ENCODE results near the gene TMIGD3.
A peak's percentile ranks its signal among the peaks of the same experiment; 100 is the strongest.
"Not testable (repeated sequence)": the region's sequence is repeated elsewhere in the genome, so short reads cannot be mapped to it uniquely, and the experiment has no call there.

Gene TMIGD3

GRCh38 chr1:111503585-111504060, at the start of gene TMIGD3, which contains the start of gene ADORA3:
Gene TMIGD3 (minus strand): TSS chr1:111503633. CDS start chr1:111503354, 279 bp downstream.
Gene ADORA3 (minus strand): TSS chr1:111503633. CDS start chr1:111503354, 279 bp downstream.
- TF ChIP-seq, protein P1, sequence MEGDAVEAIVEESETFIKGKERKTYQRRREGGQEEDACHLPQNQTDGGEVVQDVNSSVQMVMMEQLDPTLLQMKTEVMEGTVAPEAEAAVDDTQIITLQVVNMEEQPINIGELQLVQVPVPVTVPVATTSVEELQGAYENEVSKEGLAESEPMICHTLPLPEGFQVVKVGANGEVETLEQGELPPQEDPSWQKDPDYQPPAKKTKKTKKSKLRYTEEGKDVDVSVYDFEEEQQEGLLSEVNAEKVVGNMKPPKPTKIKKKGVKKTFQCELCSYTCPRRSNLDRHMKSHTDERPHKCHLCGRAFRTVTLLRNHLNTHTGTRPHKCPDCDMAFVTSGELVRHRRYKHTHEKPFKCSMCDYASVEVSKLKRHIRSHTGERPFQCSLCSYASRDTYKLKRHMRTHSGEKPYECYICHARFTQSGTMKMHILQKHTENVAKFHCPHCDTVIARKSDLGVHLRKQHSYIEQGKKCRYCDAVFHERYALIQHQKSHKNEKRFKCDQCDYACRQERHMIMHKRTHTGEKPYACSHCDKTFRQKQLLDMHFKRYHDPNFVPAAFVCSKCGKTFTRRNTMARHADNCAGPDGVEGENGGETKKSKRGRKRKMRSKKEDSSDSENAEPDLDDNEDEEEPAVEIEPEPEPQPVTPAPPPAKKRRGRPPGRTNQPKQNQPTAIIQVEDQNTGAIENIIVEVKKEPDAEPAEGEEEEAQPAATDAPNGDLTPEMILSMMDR (IDR thresholded peaks at IDR 0.05; ENCODE audit: low read depth, low read length, missing control alignments): no peak
- H3K4me3 ChIP-seq (ENCODE audit: low read depth, low read length): no peak within 1 kb of the TSS
- in situ Hi-C loops (cut with HindIII; ENCODE audit: low sequenced_read_pairs): no loop called here
- no peak for DNase-seq (ENCODE audit: low read depth)

- no peak for DNase-seq (ENCODE audit: low read depth)
- in situ Hi-C loops (cut with HindIII; ENCODE audit: low sequenced_read_pairs): no loop called here
- TF ChIP-seq, protein P1 (IDR thresholded peaks at IDR 0.05; ENCODE audit: low read depth, low read length, missing control alignments): no peak
- H3K4me3 ChIP-seq (ENCODE audit: low read depth, low read length): no peak overlapping the region
Observed at GRCh38 chr1:111553196-111553595, 49.8 kb upstream of the TMIGD3 start.

DNA sequence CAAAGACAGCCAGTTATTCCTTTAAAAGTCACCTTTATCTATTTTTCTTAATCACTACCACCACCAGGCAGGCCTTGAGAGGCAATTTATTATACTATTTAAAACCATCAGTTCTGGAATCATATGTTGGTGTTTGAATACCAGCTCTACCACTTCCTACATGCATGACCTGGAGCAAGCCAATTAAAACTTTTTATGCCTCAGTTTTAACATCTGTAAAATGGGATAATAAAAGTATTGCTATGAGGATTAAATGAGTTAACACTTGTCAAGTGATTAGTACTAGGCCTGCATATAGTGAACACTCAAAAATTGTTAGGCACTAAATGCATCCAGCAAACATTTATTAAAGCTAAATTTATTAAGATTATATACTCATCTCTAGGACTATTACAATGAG, 49.2 kb upstream of the TMIGD3 start:
- no peak overlapping the region for H3K4me3 ChIP-seq (ENCODE audit: low read depth, low read length)
- in situ Hi-C loops (cut with HindIII; ENCODE audit: low sequenced_read_pairs): no loop called here
- DNase-seq (ENCODE audit: low read depth): no peak
- TF ChIP-seq, protein P1 (IDR thresholded peaks at IDR 0.05; ENCODE audit: low read depth, low read length, missing control alignments): no peak

DNA sequence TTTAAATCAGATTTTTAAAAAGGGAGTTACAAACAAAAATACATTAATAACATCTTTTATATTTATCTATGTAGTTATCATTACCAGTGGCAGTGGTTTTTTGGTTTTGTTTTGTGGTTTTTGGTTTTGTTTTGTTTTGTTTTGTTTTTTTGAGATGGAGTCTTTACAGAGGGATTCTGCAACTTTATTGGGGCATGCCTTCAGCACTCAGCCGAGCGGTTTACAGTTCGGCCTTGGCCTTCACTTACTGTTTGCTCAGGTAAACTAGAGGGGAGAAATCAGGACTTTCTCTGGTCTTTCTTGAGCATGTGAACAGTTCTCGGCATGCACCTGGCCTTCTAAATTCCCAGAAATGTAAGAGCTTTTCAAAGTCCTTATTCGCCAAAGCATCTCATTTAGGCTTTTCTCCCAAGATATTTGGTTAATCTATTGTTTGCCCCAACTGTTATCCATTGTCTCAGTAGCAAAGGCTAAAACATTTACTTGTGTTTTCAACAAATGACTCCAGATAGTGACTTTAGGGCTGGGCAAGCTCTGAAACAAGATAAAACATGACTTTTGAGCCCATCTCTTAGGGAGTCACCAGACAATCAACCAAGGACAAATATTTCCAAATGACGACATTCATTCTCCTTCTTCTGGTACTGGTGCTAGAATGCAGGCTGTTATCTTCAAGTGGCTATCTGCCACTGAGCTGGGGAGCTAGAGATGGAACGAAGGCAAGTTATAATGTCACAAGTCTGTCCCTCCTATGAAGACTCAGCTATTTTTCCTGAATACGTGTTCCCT, 48.4 kb upstream of the TMIGD3 start:
- in situ Hi-C loops (cut with HindIII; ENCODE audit: low sequenced_read_pairs): no loop called here
- H3K4me3 ChIP-seq (ENCODE audit: low read depth, low read length): no peak overlapping the region
- TF ChIP-seq, protein P1 (IDR thresholded peaks at IDR 0.05; ENCODE audit: low read depth, low read length, missing control alignments): no peak
- no peak for DNase-seq (ENCODE audit: low read depth)

GRCh38 chr1:111547786-111548185, 44.4 kb upstream of the TMIGD3 start:
- H3K4me3 ChIP-seq (ENCODE audit: low read depth, low read length); in situ Hi-C loops (cut with HindIII; ENCODE audit: low sequenced_read_pairs); DNase-seq (ENCODE audit: low read depth): not testable (repeated sequence)

GRCh38 chr1:111542187-111542586, 38.8 kb upstream of the TMIGD3 start:
- no peak for DNase-seq (ENCODE audit: low read depth)
- TF ChIP-seq, protein P1 (IDR thresholded peaks at IDR 0.05; ENCODE audit: low read depth, low read length, missing control alignments): no peak

DNA sequence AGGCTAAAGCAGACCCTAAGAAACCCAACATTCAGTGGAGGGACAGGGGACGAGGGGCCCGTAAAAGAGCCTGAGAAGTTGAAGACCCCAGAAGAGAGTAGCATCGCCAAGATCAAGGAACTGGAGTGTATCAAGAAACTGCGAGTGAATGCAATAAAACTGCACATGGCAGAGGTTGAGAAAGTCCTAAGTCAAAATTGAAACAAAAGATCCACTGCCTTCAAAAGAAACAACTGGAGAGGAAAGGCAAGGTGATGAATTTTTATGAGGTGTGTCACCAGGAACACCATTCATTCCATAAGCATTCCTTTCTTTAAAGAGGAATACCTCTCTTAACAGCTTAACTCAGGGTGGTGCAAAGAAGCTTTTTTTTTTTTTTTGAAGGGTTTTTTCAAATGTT, 38.3 kb upstream of the TMIGD3 start:
- TF ChIP-seq, protein P1 (IDR thresholded peaks at IDR 0.05; ENCODE audit: low read depth, low read length, missing control alignments): no peak
- DNase-seq (ENCODE audit: low read depth): peak; percentile 16
- in situ Hi-C loops (cut with HindIII; ENCODE audit: low sequenced_read_pairs): no loop called here
- no peak overlapping the region for H3K4me3 ChIP-seq (ENCODE audit: low read depth, low read length)

More at GRCh38 chr1:111542187-111542586, 38.8 kb upstream of the TMIGD3 start:
- in situ Hi-C loops (cut with HindIII; ENCODE audit: low sequenced_read_pairs): no loop called here
- H3K4me3 ChIP-seq (ENCODE audit: low read depth, low read length): no peak overlapping the region
